Right lobe of liver (tissue), 4 donors: ENCODE measurements around the gene HSD17B12.

Experiments
- CTCF ChIP-seq, 4 donors: fragments of 200-600 bp in 3 of 4; fragments of 450-650 bp in 1 of 4; IDR thresholded peaks; one replicate each; pipeline versions ENCODE4 v1.5.1 to v1.8.0; 2016 to 2022; ENCODE audit warnings: antibody characterized with exemption in 4 of 4, mild to moderate bottlenecking in 2 of 4
- POLR2A ChIP-seq: fragments of 450-650 bp; IDR thresholded peaks from one replicate; pipeline ENCODE4 v1.6.1; 2017; ENCODE audit warnings: antibody characterized with exemption, mild to moderate bottlenecking
- donor health status: DM: no; HTN: no; CAD: no.
- donor health status: DM: no; HTN: no; CAD: no.
- donor health status: DM: no; HTN: yes; CAD: no.

GRCh38 chr11:43689167-43689566 lies 8.6 kb downstream of the HSD17B12 start:
- no peak for TF ChIP-seq CTCF (IDR thresholded peaks at IDR 0.05)
- no peak for TF ChIP-seq POLR2A
